Lower leg skin (tissue), 4 donors: Measurements from ENCODE around the gene ITSN1. TPM values are rescaled to one million over a fixed set of nuclear protein-coding genes. Genes with fewer than 3 reads are reported as not detected.
A peak's percentile ranks its signal among the peaks of the same experiment; 100 is the strongest.

Source experiments
- DNase-seq, 2 donors: peaks; one replicate each; pipeline ENCODE4 v3.0.0-alpha.2; 2019; ENCODE audit warnings: low spot score in 2 of 2
- H3K4me3 ChIP-seq: fragments of 200-600 bp; sonication (generic); 2 replicates; pipeline ENCODE4 v1.5.1; 2017; ENCODE audit warnings: mild to moderate bottlenecking, low read depth; ENCODE audit not compliant: poor library complexity, severe bottlenecking
- POLR2A ChIP-seq, 2 donors: fragments of 450-650 bp; IDR thresholded peaks; one replicate each; pipeline ENCODE4 v1.6.1; 2016 to 2017; ENCODE audit warnings: antibody characterized with exemption in 2 of 2, mild to moderate bottlenecking in 1 of 2, moderate library complexity in 1 of 2
- WGBS, 2 donors: methylation state at CpG; one replicate each; pipeline ENCODE4 v1.1.5; 2018; 5-methylcytosine and 5-hydroxymethylcytosine counted together
- intact Hi-C: fragments of 100-400 bp; cut with DNase I; formaldehyde crosslinking; loops from one replicate; pipeline ENCODE4 v1.15.0; 2023; ENCODE audit warnings: low total_unique reads
- total RNA-seq, 4 donors: library from RNA; depleted of rRNA; stranded (reverse); fragments of >200 nt; gene quantifications; one replicate each; pipeline ENCODE4 v1.1.0, GENCODE V29; 2016
- TF ChIP-seq, protein P1 (sequence below), 3 donors: fragments of 450-650 bp; IDR thresholded peaks; one replicate each; pipeline ENCODE4 v1.5.1; 2016; ENCODE audit warnings: antibody characterized with exemption in 3 of 3, mild to moderate bottlenecking in 3 of 3, moderate library complexity in 2 of 3

Gene ITSN1
- total RNA-seq, 4 donors from 2014 or later, result 17.4 to 39.5 (median 31.7) TPM

DNA sequence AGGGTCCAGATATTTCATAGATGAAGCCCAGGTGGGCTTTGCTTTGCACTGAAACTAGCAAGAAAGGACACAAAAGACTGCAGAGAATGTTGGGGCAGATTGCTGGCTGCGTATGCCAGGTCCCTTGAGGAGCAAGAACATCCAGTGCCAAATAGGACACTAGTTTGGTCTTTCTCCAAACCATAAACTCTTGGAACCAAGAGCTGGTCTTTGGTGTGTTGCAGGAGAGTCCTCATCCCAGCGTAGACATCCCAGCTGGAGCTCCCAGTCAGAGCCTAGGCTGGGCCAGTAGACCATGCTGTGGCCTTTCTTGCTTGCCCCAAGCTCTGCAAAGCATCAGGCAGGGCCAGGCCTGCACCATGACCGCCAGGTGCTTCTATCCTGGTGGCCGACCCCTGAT, 185.8 kb downstream of the ITSN1 start:
- no peak for DNase-seq
- WGBS, 2 donors, result 69 to 78% methylated on average over 4 of the region's 4 CpGs
- H3K4me3 ChIP-seq, result no peak overlapping the region
- TF ChIP-seq POLR2A (IDR thresholded peaks at IDR 0.05), result no peak
- TF ChIP-seq, protein P1, sequence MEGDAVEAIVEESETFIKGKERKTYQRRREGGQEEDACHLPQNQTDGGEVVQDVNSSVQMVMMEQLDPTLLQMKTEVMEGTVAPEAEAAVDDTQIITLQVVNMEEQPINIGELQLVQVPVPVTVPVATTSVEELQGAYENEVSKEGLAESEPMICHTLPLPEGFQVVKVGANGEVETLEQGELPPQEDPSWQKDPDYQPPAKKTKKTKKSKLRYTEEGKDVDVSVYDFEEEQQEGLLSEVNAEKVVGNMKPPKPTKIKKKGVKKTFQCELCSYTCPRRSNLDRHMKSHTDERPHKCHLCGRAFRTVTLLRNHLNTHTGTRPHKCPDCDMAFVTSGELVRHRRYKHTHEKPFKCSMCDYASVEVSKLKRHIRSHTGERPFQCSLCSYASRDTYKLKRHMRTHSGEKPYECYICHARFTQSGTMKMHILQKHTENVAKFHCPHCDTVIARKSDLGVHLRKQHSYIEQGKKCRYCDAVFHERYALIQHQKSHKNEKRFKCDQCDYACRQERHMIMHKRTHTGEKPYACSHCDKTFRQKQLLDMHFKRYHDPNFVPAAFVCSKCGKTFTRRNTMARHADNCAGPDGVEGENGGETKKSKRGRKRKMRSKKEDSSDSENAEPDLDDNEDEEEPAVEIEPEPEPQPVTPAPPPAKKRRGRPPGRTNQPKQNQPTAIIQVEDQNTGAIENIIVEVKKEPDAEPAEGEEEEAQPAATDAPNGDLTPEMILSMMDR (IDR thresholded peaks at IDR 0.05), result no peak
- intact Hi-C loops, result no loop called here

DNA sequence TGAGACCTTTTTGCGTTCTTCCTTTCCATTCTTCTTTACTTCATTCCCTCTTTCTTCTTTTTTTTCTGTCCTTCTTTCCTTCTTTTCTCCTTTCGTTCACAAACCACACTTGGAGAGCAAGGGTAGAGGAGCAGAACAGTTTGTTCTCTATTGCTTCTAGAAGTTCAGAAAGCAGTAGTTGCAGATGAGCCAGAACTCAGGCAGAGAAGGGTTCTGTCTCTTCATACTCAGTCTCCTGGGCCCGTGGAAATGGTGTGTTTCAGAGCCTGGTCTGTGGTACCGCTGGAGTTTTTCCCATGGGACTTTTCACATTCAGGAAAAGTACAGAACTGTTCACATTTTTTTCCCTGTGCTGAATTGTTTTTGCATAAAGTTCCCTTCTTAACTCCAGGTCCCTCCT, 186.3 kb downstream of the ITSN1 start:
- no peak overlapping the region for H3K4me3 ChIP-seq
- DNase-seq, result no peak
- no peak for TF ChIP-seq POLR2A (IDR thresholded peaks at IDR 0.05)
- TF ChIP-seq, protein P1 (IDR thresholded peaks at IDR 0.05), result no peak
- WGBS, 2 donors, result 78 to 81% methylated on average over 4 of the region's 4 CpGs
- intact Hi-C loops, result no loop called here

DNA sequence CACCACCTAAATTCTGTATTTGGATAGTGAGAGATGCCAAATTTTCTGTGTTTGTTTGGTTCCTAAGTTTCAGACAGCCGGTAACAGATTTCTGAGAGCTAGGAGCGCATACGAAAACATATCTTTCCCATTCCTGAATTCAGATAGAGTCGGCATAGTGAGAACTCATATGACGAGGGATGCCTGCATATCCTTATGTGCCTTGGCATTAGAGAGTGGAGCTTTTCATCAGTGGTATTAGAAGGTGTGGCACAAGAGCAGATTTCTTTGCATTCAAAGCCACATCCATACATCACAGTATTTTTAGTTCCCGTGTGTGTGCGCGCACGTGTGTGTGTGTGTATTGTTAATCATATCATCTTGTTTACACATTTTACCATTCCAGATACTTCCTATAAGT, 187.5 kb downstream of the ITSN1 start:
- DNase-seq, result no peak
- 96% methylated on average over 9 of the region's 9 CpGs for WGBS, 2 donors

DNA sequence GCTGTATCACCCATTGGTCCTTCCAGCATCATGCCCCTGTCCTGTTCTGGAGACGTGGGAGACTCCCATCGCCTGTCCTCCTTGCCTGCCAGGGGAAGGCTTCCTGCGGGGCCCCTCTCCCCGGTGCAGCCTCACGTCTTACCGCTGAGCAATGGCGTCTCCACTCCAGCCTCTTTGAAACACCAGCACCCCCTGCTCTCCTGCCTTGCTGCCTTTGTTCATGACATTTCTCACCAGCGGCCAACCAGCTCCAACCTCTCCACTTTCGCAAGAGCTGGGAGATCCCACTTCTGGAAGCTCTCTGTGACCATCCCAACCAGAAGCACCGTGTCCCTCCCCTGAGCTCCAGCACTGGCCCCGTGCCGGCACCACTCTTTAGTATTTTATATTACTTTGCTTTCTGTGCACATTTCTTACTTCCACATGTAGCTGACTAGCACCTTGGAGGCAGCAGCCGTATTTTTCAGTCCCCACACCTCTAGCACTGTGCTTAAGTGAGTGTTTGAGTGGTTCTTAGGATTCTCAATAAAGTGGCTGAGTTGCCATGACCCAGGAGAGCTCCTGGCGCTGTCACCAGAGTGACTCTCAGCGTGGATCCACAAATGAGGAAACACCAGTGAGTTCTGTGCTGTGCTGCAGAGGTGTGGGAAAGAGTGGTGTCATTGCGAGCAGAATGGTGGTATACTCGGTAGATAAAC, 189.8 kb downstream of the ITSN1 start:
- WGBS, 2 donors, result 95% methylated on average over 17 of the region's 17 CpGs
- DNase-seq, result no peak
- intact Hi-C loops, result no loop called here
- no peak overlapping the region for H3K4me3 ChIP-seq
- TF ChIP-seq, protein P1 (IDR thresholded peaks at IDR 0.05), result no peak
- TF ChIP-seq POLR2A (IDR thresholded peaks at IDR 0.05), result no peak

More for the DNA sequence above, 187.5 kb downstream of the ITSN1 start:
- no peak for TF ChIP-seq POLR2A (IDR thresholded peaks at IDR 0.05)
- TF ChIP-seq, protein P1 (IDR thresholded peaks at IDR 0.05), result no peak
- H3K4me3 ChIP-seq, result no peak overlapping the region
- intact Hi-C loops, result no loop called here

DNA sequence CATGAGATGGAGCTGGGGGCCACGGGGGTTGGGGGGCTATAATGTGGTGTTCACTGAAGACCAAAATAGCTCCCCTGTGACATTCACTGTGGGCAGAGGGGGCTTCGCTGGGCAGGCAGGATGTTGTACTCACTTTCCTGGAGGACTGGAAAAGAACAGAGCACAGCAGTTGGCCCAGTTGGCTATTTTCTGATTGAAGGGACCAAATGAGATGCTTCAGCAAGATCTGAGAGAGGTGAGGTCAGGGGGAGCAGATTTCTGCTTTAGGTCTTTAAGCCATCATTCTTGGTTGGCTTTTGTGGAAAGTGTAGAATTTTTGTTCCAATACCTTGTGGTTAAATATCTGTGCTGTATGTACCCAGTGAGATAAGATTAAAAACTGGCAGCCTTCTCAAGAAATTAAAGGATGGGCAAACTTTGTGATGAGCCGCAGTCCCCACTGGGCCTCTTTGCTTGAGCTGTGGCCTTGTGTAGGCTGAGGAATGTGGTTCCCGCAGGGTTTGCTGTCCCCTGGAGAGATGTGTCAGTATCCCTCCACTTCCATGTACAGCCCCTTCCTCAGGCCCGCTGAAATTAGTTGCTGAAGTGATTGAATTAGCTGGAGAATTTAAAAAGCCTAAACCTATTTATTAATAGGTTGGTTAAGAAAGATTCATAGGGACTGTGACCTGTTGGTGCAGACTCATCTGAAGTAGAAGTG, 192.7 kb downstream of the ITSN1 start:
- 82 to 92% methylated on average over 5 of the region's 5 CpGs for WGBS, 2 donors
- intact Hi-C loops, result no loop called here
- no peak for TF ChIP-seq POLR2A (IDR thresholded peaks at IDR 0.05)
- TF ChIP-seq, protein P1 (IDR thresholded peaks at IDR 0.05), result no peak
- peak in 1 of 2 donors; percentile 52 for DNase-seq
- H3K4me3 ChIP-seq, result no peak overlapping the region
